Osteoblast (primary cell): ENCODE results near the gene GADL1. TPM values are rescaled to one million over a fixed set of nuclear protein-coding genes. Genes with fewer than 3 reads are reported as not detected.

Experiments used
- DNase-seq: peaks from one replicate; pipeline ENCODE4 v3.0.0; 2011; ENCODE audit warnings: low spot score, mixed read lengths; ENCODE audit not compliant: insufficient read length; ENCODE audit errors: missing footprints
- H2AFZ ChIP-seq: 2 replicates; pipeline ENCODE4 v1.6.0; 2011; ENCODE audit warnings: mild to moderate bottlenecking, low read length
- H3K27ac ChIP-seq: 2 replicates; pipeline ENCODE4 v1.5.1; 2011; ENCODE audit warnings: mild to moderate bottlenecking, low read depth, low read length, moderate library complexity
- H3K27me3 ChIP-seq: 2 replicates; pipeline ENCODE4 v1.6.0; 2012; ENCODE audit warnings: mild to moderate bottlenecking, control low read depth, inconsistent platforms, low read length, moderate library complexity; ENCODE audit not compliant: insufficient read depth
- H3K36me3 ChIP-seq: 2 replicates; pipeline ENCODE4 v1.5.1; 2011; ENCODE audit warnings: mild to moderate bottlenecking, low read length, control low read depth, moderate library complexity; ENCODE audit not compliant: insufficient read depth
- H3K4me1 ChIP-seq: 2 replicates; pipeline ENCODE4 v1.5.1; 2011; ENCODE audit warnings: mild to moderate bottlenecking, low read length, control low read depth, moderate library complexity; ENCODE audit not compliant: insufficient read depth
- H3K4me2 ChIP-seq: 2 replicates; pipeline ENCODE4 v1.6.0; 2011; ENCODE audit warnings: mild to moderate bottlenecking, low read length; ENCODE audit not compliant: insufficient read depth
- H3K4me3 ChIP-seq: fragments of 200-600 bp; sonication (generic); 3 replicates; pipeline ENCODE4 v1.5.1; 2012; ENCODE audit warnings: mild to moderate bottlenecking, low read length, inconsistent platforms; ENCODE audit not compliant: insufficient read depth
- H3K79me2 ChIP-seq: 2 replicates; pipeline ENCODE4 v1.6.0; 2012; ENCODE audit warnings: mild to moderate bottlenecking, low read length, control low read depth, inconsistent platforms; ENCODE audit not compliant: insufficient read depth
- H3K9me3 ChIP-seq: 2 replicates; pipeline ENCODE4 v1.5.1; 2011; ENCODE audit warnings: low read depth, low read length, control low read depth
- H4K20me1 ChIP-seq: 2 replicates; pipeline ENCODE4 v1.6.0; 2012; ENCODE audit warnings: mild to moderate bottlenecking, low read length, control low read depth; ENCODE audit not compliant: insufficient read depth
- total RNA-seq: library from RNA; depleted of rRNA; stranded (reverse); fragments of >200 nt; gene quantifications from 2 replicates; pipeline ENCODE4 v1.2.3, GENCODE V29; 2012
- TF ChIP-seq, protein P1 (sequence below): IDR thresholded peaks from 2 replicates; pipeline ENCODE4 v1.5.1; 2011; ENCODE audit warnings: mild to moderate bottlenecking, low read depth, low read length, moderate library complexity; ENCODE audit errors: extremely low read depth

The GADL1 gene
- total RNA-seq, 1 donor: not detected

DNA sequence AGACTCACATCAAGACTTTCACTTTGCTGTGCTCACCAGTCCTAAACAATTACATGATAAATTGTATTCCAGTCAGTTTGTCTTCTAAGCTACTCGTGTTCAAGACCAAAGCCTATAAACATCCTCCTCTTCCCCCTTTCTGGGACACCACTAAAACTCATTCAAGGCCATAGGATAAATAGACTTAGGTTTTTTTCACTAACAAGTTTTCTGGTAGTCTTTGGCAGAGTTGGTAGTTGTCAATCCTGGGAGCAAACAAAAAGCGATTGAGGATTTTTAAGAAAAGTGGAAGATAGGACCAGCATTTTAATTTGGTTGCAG is 173.2 kb downstream of the GADL1 start:
- Histone ChIP-seq H3K4me3 (no peak overlapping the region), H3K9me3 (no peaks in the 10 kb centered on the region), H3K4me2 (peak overlapping the region; percentile 32), H4K20me1 (no peaks in the 10 kb centered on the region), H3K36me3 (no peaks in the 10 kb centered on the region), H3K79me2 (no peaks in the 10 kb centered on the region), H3K27me3 (no peaks in the 10 kb centered on the region), H2AFZ (no peak overlapping the region), H3K4me1 (peaks cover 5% of the 10 kb centered on the region), H3K27ac (no peak overlapping the region)
- no peak for DNase-seq
- TF ChIP-seq, protein P1, sequence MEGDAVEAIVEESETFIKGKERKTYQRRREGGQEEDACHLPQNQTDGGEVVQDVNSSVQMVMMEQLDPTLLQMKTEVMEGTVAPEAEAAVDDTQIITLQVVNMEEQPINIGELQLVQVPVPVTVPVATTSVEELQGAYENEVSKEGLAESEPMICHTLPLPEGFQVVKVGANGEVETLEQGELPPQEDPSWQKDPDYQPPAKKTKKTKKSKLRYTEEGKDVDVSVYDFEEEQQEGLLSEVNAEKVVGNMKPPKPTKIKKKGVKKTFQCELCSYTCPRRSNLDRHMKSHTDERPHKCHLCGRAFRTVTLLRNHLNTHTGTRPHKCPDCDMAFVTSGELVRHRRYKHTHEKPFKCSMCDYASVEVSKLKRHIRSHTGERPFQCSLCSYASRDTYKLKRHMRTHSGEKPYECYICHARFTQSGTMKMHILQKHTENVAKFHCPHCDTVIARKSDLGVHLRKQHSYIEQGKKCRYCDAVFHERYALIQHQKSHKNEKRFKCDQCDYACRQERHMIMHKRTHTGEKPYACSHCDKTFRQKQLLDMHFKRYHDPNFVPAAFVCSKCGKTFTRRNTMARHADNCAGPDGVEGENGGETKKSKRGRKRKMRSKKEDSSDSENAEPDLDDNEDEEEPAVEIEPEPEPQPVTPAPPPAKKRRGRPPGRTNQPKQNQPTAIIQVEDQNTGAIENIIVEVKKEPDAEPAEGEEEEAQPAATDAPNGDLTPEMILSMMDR: no peak

DNA sequence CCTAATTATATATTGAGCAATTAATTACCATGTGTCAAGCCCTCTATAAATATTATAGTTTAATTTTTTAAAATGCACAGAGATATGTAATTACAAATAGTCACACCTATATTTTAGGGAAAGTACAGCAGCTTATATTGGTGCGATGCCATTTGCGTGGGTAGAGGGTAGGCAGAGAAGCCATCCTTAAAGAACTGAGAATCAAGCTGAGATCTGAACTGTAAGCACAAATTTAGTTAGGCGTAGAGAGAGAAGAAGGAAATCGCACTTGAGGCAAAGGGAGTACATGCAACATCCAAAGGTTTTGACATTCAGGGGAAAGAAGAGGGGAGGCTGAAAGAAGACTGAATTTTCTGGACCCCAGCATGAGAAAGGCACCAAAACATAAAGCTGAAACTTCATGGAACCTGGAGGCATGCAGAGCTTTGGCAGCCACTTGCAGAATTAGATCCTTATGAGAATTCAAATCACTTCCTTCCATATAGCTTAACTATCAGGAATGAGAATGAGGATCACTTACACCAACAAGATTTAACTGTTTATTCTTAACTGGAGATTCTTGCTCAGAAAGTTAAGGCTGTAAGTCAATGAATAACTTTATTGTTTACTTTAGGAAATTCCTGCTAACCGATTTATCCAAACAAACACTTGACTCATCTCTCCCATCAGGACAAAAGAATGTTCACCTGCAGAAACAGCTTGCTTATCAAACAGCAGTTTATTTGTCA is 173.7 kb downstream of the GADL1 start:
- H3K79me2 ChIP-seq: no peaks in the 10 kb centered on the region
- TF ChIP-seq, protein P1: no peak
- no peaks in the 10 kb centered on the region for H3K27me3 ChIP-seq
- H3K36me3 ChIP-seq: no peaks in the 10 kb centered on the region
- H3K27ac ChIP-seq: no peak overlapping the region
- H4K20me1 ChIP-seq: no peaks in the 10 kb centered on the region
- H2AFZ ChIP-seq: no peak overlapping the region
- no peak overlapping the region for H3K4me3 ChIP-seq
- H3K9me3 ChIP-seq: no peaks in the 10 kb centered on the region
- DNase-seq: peak; percentile 38
- H3K4me2 ChIP-seq: peak overlapping the region; percentile 32
- peaks cover 5% of the 10 kb centered on the region for H3K4me1 ChIP-seq

DNA sequence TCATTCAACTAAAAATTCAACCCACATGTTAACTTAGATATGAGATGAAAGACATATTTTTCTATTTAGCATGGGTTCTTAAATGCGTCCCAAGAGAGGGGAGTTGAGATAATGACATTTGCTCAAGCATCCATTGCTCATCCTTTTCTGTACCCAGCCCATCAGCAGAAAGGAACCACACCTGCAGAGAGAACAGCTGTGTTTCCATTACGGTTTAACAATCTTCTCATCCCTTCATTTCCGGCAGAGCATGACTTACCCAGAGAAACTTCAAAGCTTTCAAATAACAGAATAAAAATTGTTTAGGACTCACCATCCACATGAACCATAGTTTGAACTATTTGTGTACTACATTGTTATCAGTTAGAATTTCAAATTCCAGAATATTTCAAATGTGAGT is 174.9 kb downstream of the GADL1 start:
- H3K4me1 ChIP-seq: peaks cover 5% of the 10 kb centered on the region
- H3K36me3 ChIP-seq: no peaks in the 10 kb centered on the region
- H3K79me2 ChIP-seq: no peaks in the 10 kb centered on the region
- no peak overlapping the region for H3K27ac ChIP-seq
- no peaks in the 10 kb centered on the region for H4K20me1 ChIP-seq
- H2AFZ ChIP-seq: no peak overlapping the region
- no peak overlapping the region for H3K4me3 ChIP-seq
- H3K27me3 ChIP-seq: no peaks in the 10 kb centered on the region
- TF ChIP-seq, protein P1: no peak
- no peak overlapping the region for H3K4me2 ChIP-seq
- no peak for DNase-seq
- H3K9me3 ChIP-seq: no peaks in the 10 kb centered on the region

DNA sequence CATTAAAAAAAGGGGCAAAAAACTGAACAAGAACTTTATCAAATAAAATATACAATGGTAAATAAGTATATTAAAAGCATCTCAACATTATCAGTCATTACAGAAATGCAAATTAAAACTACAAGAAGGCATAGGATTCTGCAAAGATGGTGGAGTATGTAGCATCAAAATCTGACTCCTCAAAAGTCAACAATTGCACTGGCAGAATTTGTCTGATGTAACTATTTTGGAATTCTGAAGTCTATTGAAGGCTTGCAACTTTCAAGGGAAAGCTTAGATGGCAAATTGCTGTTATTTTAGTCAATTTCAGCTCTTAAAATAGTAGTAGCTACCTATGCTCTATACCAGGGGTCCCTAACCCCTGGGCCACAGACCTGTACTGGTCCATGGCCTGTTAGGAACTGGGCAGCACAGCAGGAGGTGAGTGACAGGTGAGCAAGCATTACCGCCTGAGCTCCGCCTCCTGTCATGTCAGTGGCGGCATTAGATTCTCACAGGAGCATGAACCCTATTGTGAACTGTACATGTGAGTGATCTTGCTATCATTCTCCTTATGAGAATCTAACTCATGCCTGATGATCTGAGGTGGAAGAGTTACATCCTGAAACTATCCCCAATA is 180.5 kb downstream of the GADL1 start:
- DNase-seq: no peak

More for the DNA sequence above, 180.5 kb downstream of the GADL1 start:
- Histone ChIP-seq H3K27ac (no peak overlapping the region), H3K27me3 (no peaks in the 10 kb centered on the region), H3K4me1 (peaks cover 2% of the 10 kb centered on the region), H3K79me2 (no peaks in the 10 kb centered on the region), H3K4me2 (no peak overlapping the region), H3K36me3 (no peaks in the 10 kb centered on the region), H4K20me1 (no peaks in the 10 kb centered on the region), H2AFZ (no peak overlapping the region), H3K9me3 (no peaks in the 10 kb centered on the region), H3K4me3 (no peak overlapping the region)
- TF ChIP-seq, protein P1: no peak
